Calu3 (cell line): Measurements from ENCODE around the gene MAP3K4. TPM values are rescaled to one million over a fixed set of nuclear protein-coding genes. Genes with fewer than 3 reads are reported as not detected.

Experiments
- BruUV-seq: library from RNA; stranded (reverse); fragments of 400-500 nt; replicated peaks from 2 replicates; lab custom pipeline; 2021; lab: Mats Ljungman, UMichigan
- CTCF ChIA-PET: fragments of 300-600 bp; sonication (Branson Sonifier 250); formaldehyde crosslinking; loops from one replicate; lab custom pipeline; 2022; ENCODE audit warnings: antibody characterized with exemption; lab: Charles Lee
- DNase-seq: peaks from one replicate; pipeline ENCODE4 v3.0.0; 2022
- H3K27ac Mint-ChIP-seq: one replicate; pipeline ENCODE4 v1.8.0; 2022; ENCODE audit warnings: mixed read lengths; ENCODE audit not compliant: unreplicated experiment
- H3K27me3 Mint-ChIP-seq: one replicate; pipeline ENCODE4 v1.8.0; 2022; ENCODE audit warnings: mixed read lengths; ENCODE audit not compliant: unreplicated experiment
- H3K36me3 Mint-ChIP-seq: one replicate; pipeline ENCODE4 v1.8.0; 2022; ENCODE audit warnings: mild to moderate bottlenecking, moderate library complexity, mixed read lengths; ENCODE audit not compliant: insufficient read depth, unreplicated experiment
- H3K4me1 Mint-ChIP-seq: one replicate; pipeline ENCODE4 v1.8.0; 2022; ENCODE audit warnings: mild to moderate bottlenecking, low read depth, mixed read lengths; ENCODE audit not compliant: unreplicated experiment
- H3K4me3 Mint-ChIP-seq: one replicate; pipeline ENCODE4 v1.8.0; 2022; ENCODE audit warnings: mild to moderate bottlenecking, low read depth, moderate library complexity, mixed read lengths; ENCODE audit not compliant: unreplicated experiment
- H3K9me3 Mint-ChIP-seq: one replicate; pipeline ENCODE4 v1.8.0; 2022; ENCODE audit warnings: low read depth, mixed read lengths; ENCODE audit not compliant: unreplicated experiment
- CTCF ChIP-seq: fragments of 200-600 bp; IDR thresholded peaks from one replicate; pipeline ENCODE4 v1.8.0; 2022; ENCODE audit warnings: antibody characterized with exemption; ENCODE audit not compliant: unreplicated experiment
- intact Hi-C: fragments of 100-400 bp; cut with micrococcal nuclease; formaldehyde crosslinking; loops from one replicate; pipeline ENCODE4 v1.10.0; 2022; ENCODE audit not compliant: unreplicated experiment
- total RNA-seq: library from RNA; stranded (reverse); gene quantifications from 2 replicates; pipeline ENCODE4 v1.2.3, GENCODE V29; 2022

The MAP3K4 gene
- total RNA-seq, 1 experiment from 2014 or later, result 62.2 TPM

- no peak for DNase-seq
- no peaks in the 10 kb centered on the region for H3K9me3 Mint-ChIP-seq
- intact Hi-C loops, result no loop called here
- no peak for TF ChIP-seq CTCF
- no peaks in the 10 kb centered on the region for H3K27me3 Mint-ChIP-seq
- CTCF ChIA-PET, result no interaction called here
- H3K36me3 Mint-ChIP-seq, result no peaks in the 10 kb centered on the region
- no peaks in the 10 kb centered on the region for H3K4me1 Mint-ChIP-seq
- H3K27ac Mint-ChIP-seq, result no peak overlapping the region
- no TSS peak for BruUV-seq
- no peak overlapping the region for H3K4me3 Mint-ChIP-seq
Observed at GRCh38 chr6:160962835-160963623, 28.5 kb upstream of the MAP3K4 start.

- TF ChIP-seq CTCF, result no peak
- H3K4me1 Mint-ChIP-seq, result no peaks in the 10 kb centered on the region
- intact Hi-C loops, result no loop called here
- no peaks in the 10 kb centered on the region for H3K27me3 Mint-ChIP-seq
- no peak overlapping the region for H3K27ac Mint-ChIP-seq
- BruUV-seq, result no TSS peak
- no peaks in the 10 kb centered on the region for H3K36me3 Mint-ChIP-seq
- no peaks in the 10 kb centered on the region for H3K9me3 Mint-ChIP-seq
- no peak for DNase-seq
- H3K4me3 Mint-ChIP-seq, result no peak overlapping the region
- CTCF ChIA-PET, result no interaction called here
Observed at GRCh38 chr6:160963651-160964050, 27.9 kb upstream of the MAP3K4 start.

GRCh38 chr6:160965893-160966292, 25.7 kb upstream of the MAP3K4 start:
- CTCF ChIA-PET, result no interaction called here
- intact Hi-C loops, result no loop called here
- BruUV-seq, result no TSS peak

GRCh38 chr6:160966493-160967229, 24.9 kb upstream of the MAP3K4 start:
- H3K4me1 Mint-ChIP-seq, result no peaks in the 10 kb centered on the region
- H3K4me3 Mint-ChIP-seq, result no peak overlapping the region
- no peaks in the 10 kb centered on the region for H3K27me3 Mint-ChIP-seq
- H3K36me3 Mint-ChIP-seq, result no peaks in the 10 kb centered on the region
- DNase-seq, result no peak
- BruUV-seq, result no TSS peak
- H3K9me3 Mint-ChIP-seq, result no peaks in the 10 kb centered on the region
- H3K27ac Mint-ChIP-seq, result no peak overlapping the region
- TF ChIP-seq CTCF, result no peak
- intact Hi-C loops, result no loop called here
- CTCF ChIA-PET, result no interaction called here

More at GRCh38 chr6:160965893-160966292, 25.7 kb upstream of the MAP3K4 start:
- DNase-seq, result no peak
- H3K27me3 Mint-ChIP-seq, result no peaks in the 10 kb centered on the region
- H3K36me3 Mint-ChIP-seq, result no peaks in the 10 kb centered on the region
- H3K4me1 Mint-ChIP-seq, result no peaks in the 10 kb centered on the region
- no peak overlapping the region for H3K27ac Mint-ChIP-seq
- H3K4me3 Mint-ChIP-seq, result no peak overlapping the region
- TF ChIP-seq CTCF, result no peak
- no peaks in the 10 kb centered on the region for H3K9me3 Mint-ChIP-seq
